NCI-H2227 (cell line): ENCODE results near the gene TBC1D23.
"Not testable (repeated sequence)": the region's sequence is repeated elsewhere in the genome, so short reads cannot be mapped to it uniquely, and the experiment has no call there.

Source experiments
- DNase-seq: peaks from one replicate; lab custom pipeline; 2025; ENCODE audit not compliant: unreplicated experiment; lab: John Stamatoyannopoulos, UW

The TBC1D23 gene

GRCh38 chr3:100260685-100261484 lies at the start of gene TBC1D23:
TBC1D23 (plus strand) TSS chr3:100260992; CDS start chr3:100261019, 27 bp downstream.
- DNase-seq: peak; percentile 97

DNA sequence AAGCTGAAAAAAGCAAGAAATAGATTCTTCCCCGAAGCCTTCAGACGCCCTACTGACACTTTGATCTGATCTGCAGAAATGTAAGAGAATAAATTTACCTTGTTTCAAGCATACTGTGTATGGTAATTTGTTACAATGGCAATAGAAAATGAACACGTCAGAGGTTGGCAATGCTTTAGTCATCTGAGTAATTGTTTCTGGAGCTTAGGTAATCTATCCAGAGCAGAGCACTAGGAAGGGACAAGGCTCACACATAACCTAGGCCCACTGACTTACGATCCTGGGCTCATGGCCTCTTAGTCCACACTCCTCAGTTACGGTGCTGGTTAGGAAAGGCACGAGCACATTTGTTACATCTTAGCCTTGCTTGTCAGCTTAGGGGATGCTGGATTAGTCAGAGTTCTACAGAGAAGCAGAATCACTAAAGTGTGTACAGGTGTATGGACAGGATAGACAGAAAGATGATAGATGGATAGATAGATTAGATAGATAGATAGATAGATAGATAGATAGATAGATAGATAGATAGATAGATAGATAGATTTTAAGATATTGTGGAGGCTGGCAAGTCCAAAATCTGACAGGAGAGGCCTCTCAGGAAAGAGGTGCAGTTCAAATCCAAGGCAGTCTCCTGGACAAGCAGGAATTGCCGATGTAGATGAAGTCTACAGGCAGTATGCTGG lies 46.8 kb upstream of the TBC1D23 start:
- DNase-seq: no peak

DNA sequence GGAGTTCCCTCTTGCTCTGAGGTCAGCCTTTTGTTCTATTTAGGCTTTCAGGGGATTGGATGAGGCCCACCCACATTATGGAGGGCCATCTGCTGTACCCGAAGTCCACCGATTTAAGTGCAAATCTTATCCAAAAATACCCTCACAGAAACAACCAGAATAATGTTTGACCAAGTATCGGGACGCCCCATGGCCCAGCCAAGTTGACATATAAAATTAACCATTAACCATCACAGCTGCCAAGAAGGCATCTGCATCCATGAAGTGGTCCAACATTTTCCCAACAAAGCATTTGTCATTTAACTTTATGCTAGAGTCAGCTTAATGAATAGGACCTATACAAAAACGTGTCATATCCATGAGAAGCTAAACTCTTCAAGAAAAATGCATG lies 46.2 kb upstream of the TBC1D23 start:
- no peak for DNase-seq

DNA sequence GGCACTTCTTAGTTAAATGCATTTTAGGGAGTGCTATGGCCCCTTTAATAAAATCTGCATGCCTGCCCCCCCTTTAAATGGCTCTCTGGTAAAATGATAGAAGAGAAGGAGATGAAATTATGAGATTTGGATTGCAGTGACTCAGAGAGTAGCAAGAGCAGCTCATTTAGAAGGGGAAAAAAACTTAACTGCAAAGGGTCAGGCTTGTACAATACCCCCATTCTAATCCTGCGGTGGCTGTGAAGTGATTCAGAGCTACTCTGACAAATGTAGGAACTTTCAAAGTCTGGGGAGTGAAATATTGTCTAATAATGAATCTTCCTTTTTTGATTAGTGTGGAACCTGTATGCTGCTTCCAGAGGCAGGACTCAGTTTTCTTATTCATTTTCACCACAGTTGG lies 44.1 kb upstream of the TBC1D23 start:
- no peak for DNase-seq

DNA sequence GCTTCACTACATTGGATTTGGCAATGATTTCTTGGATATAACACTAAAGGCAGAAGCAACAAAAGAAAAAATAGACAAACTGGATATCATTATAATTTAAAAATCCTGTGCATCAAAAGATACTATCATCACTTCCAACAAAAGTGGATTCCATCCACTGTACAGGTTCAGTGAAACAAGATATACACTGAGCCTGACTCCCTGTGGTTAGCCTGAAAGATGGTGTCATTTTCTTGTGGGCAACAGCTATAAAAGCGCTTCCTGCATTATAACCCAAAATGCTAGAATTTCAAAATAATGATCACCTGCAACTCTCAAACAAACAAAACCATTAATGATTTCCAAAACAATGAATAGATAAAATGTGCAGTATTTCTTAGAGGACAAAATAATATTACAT lies 39.6 kb upstream of the TBC1D23 start:
- DNase-seq: no peak

DNA sequence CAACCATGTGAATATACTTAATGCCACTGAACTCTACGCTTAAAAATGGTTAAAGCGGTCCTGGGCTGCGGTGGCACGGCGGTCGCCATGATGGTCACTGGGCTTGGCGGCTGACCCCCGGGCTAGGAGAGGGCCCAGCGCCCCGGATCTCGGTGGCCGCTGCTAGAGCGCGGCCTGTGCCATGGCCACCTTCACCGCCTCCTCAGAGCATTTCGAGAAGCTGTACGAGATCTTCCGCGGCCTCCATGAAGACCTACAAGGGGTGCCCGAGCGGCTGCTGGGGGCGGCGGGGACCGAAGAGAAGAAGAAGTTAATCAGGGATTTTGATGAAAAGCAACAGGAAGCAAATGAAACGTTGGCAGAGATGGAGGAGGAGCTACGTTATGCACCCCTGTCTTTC lies 35.6 kb upstream of the TBC1D23 start:
- no peak for DNase-seq

GRCh38 chr3:100225883-100226282 lies 34.9 kb upstream of the TBC1D23 start:
- no peak for DNase-seq

DNA sequence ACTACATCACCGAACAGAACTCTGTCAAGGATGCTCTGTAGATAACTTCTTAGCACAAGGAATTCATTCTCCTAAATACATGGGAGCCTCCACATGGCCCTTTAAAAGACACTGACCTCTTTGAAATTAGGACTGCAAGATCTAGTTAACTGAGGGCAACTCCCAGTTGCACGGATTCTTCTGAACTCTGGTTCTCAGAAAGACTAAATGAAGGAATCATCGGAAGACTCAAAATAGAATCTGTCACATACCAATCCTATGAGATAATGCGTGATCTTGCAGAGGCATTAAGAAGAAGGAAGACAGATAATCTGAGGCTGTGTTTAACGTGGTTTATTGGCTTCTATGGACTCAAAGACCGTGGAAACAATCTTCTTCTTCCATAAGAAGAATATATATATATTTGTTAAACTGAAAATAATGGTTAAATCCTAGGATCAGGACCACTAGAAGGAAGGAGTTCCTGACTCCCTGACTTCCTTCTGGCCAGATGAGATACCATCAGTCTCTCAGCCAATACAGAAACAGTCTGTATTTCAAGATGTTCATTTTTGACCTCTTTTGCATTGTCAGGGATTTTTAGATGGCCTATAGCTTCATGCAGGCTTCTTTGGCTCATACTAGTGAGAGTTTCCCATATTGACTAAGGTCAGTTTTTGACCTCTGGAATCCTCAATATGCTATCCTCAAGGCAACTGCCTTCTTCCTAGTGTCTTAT lies 33.9 kb upstream of the TBC1D23 start:
- DNase-seq: no peak

GRCh38 chr3:100227511-100227921 lies 33.3 kb upstream of the TBC1D23 start:
- no peak for DNase-seq

DNA sequence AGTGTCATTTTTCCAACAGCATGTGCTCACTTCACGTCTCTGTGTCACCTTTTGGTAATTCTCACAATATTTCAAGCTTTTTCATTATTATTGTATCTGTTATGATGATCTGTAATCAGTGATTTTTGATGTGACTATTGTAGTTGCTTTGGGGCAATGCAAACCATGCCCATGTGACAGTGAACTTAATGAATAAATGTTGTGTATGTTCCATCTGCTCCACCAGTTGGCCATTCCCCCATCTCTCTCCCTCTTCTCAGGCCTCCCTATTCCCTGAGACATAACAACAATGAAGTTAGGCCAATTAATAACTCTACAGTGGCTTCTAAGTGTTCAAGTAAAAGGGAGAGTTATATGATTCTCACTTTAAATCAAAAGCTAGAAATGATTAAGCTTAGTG lies 32.5 kb upstream of the TBC1D23 start:
- DNase-seq: no peak

DNA sequence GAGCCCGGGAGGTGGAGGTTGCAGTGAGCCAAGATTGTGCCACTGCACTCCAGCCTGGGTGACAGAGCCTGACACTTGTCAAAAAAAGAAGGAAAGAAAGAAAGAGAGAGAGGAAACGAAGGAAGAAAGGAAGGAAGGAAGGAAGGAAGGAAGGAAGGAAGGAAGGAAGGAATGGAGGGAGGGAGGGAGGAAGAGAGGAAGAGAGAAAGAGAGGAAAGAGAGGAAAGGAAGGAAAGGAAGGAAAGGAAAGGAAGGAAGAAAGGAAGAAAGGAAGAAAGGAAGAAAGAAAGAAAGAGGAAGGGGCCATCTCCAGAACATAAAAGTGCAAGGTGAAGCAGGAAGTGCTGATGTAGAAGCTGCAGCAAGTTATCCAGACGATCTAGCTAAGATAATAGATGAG lies 31.6 kb upstream of the TBC1D23 start:
- not testable (repeated sequence) for DNase-seq

GRCh38 chr3:100230710-100231109 lies 30.1 kb upstream of the TBC1D23 start:
- DNase-seq: no peak

GRCh38 chr3:100231668-100232067 lies 29.1 kb upstream of the TBC1D23 start:
- DNase-seq: no peak

- DNase-seq: no peak
Observed at GRCh38 chr3:100234364-100234763, 26.4 kb upstream of the TBC1D23 start.

DNA sequence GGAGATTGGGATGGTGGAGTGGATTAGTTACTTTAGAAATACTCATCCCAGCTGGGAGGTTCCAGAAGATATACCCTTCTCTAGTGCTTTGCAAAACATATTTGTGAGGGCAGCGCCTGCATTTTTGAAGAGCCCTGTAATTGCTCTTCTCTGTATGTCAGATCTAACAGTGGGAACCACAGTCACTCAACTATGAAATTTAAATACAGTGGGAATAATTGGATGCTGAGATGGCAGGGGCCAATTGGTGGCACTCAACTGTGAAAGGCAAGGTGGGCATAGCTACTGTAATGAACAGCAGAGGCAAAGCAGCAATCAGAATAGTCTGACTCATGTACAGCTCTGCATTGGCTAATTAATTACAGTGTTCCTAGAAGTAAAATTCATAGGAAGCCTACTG lies 22.2 kb upstream of the TBC1D23 start:
- no peak for DNase-seq

DNA sequence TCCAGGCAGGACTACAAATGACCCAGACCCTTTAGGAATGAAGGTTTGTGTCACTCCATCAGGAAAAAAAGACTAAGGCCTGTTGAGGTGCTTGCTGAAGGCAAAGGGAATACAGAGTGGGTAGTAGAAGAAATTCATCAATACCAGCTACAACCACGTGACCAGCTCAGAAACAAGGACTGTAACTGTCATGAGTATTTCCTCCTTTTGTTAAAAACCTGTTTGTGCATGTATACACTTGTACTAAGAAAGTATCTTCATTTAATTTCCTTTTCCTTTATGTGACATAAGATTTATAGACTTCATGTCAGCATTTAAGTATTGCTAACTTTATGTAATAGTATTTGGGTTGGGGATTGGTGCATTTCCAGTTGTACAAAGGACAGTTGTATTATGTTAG lies 18.3 kb upstream of the TBC1D23 start:
- not testable (repeated sequence) for DNase-seq

GRCh38 chr3:100244264-100244663 lies 16.5 kb upstream of the TBC1D23 start:
- no peak for DNase-seq

DNA sequence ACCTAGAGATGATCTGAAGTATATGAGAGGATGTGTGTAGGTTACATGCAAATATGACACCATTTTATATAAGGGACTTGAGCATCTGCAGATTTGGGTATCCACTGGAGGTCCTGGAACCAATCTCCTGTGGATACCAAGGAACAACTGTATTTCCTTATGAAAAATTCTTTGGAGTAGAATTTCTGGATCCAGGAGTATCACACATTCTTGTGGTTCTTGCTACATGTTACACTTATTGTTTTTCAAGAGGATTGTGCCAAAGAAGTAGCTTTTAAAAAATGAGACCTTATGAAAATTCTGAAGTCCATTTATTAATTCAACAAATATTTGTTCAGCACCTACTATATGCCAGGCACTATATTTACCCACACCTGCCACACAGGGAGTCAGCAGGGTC lies 15.7 kb upstream of the TBC1D23 start:
- no peak for DNase-seq

DNA sequence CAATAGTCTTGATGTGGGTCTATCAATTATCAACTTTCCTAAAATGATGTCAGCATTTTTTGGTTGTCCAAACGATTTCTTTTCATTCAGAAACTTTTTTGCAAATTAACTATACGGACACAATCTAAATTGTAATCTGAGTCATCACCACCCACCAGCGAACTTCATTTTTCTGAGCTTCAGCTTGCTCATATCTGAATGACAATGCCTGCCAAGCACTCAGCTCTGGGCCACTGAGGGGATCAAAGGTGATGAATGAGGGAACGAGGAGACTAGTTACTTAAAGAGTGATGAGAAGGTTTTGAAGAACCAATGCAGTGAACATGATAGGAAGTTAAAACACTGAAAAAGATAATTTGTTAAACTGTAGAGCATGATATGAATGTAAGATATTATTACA lies 14.9 kb upstream of the TBC1D23 start:
- DNase-seq: no peak

- no peak for DNase-seq
Observed at GRCh38 chr3:100246999-100247398, 13.8 kb upstream of the TBC1D23 start.

DNA sequence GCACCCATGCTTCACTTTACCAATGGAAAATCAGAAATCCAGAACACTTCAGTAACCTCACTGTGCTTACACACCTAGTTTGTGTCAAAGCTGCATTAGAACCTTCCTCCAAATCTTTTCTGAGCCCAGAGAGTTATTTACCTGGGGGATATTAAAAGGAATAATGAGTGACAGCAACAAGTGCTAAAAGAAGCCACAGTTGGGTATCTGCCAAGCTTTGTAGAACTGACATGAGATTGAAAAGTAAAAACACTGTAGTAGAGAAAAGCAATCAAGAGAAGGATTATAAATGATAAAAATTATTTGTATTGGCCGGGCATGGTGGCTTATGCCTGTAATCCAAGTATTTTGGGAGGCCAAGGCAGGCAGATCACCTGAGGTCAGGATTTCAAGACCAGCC lies 8.8 kb upstream of the TBC1D23 start:
- DNase-seq: no peak
